Erythroblast (primary cell): ENCODE results near the gene BTBD16.

ENCODE experiments used
- DNase-seq, 2 experiments: peaks; one replicate each; lab custom pipeline; 2025; lab: John Stamatoyannopoulos, UW
- GATA1 ChIP-seq: IDR thresholded peaks from 2 replicates; pipeline ENCODE4 v1.6.1; 2011; ENCODE audit warnings: low read depth, mild to moderate bottlenecking, control low read depth, low read length, moderate library complexity
- POLR2A ChIP-seq: IDR thresholded peaks from 2 replicates; pipeline ENCODE4 v1.6.1; 2011; ENCODE audit warnings: mild to moderate bottlenecking, low read length

The BTBD16 gene

DNA sequence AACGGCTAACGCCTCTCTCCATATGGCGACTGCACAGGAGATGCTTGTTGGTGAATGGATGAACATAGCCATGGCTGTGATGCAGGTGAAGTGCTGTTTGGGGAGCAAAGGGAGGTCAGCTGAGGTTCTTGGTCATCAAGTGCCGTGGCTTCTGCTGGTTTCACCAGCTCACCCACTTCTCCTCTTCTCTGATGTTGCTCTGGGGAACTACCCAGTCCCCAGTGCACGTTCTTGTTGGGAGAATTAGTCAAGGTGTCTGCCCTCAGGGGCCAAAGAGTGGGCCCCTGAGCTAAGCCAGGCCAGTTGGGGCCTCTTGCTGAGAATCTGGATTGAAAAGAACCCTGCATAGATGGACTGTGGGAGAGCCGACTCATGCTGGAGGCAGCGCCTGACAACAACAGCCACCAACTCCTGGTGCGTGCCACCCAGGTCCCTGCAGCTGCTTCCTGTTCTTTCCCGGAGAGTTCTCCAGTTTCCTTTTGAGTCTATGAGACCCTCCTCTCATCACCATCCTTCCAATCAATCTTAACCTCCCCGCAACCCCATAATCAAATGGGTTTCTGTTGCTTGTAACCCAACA is 3.0 kb downstream of the BTBD16 start:
- no peak for DNase-seq
- TF ChIP-seq POLR2A: no peak
- no peak for TF ChIP-seq GATA1

DNA sequence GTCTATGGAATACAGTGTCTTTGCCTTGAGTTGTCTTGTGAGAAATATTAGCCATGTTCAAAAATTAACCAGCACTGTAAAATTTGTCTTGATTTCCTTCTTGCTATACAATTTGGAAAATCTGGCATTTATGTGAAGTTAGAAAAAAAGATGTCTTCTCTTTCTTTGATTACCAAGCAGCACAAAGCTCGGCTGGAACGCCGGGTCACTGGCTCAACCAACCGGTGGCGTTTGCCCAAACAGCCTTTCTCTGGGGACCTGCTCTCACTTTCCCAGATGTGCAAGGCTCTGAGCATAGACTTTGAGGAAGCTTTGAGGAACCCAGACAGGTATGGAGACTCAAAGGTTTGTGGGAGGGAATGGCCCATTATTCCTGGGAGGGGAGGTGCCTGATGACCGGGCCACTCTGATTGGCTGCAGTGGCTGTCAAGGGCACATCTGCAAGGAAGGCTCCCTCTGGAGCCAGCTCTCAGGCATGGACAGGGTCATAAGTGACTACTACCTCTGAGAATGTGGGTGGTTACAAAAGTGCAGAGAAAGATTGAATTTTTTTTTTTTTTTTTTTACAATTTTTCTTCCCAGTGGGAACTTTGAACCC is 5.6 kb downstream of the BTBD16 start:
- TF ChIP-seq GATA1 (no peak), POLR2A (no peak)
- no peak for DNase-seq

DNA sequence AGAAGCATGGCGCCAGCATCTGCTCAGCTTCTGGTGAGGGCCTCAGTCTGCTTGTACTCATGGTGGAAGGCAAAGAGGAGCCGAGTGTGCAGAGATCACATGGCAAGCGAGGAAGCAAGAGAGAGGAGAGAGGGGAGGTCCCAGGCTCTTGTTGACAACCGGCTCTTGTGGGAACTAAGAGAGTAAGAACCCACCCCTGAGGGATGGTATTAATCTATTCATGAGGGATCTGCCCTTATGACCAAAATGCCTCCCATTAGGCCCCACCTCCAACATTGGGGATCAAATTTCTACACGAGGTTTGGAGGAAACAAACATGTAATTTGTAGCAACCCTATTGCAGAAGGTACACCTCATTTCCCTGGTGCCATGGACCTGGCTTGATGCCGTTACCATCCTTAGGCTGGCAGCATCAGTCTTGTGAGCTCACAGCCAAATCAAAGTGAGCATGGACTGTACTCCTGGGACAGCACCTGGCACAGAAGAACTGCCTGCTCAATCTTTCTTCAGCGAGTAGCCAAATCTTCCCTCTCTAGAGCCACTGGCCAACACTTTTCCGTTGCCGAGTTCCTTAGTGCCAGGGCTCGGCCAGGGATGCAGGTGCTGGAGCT is 6.5 kb downstream of the BTBD16 start:
- no peak for TF ChIP-seq POLR2A
- TF ChIP-seq GATA1: no peak
- no peak for DNase-seq

DNA sequence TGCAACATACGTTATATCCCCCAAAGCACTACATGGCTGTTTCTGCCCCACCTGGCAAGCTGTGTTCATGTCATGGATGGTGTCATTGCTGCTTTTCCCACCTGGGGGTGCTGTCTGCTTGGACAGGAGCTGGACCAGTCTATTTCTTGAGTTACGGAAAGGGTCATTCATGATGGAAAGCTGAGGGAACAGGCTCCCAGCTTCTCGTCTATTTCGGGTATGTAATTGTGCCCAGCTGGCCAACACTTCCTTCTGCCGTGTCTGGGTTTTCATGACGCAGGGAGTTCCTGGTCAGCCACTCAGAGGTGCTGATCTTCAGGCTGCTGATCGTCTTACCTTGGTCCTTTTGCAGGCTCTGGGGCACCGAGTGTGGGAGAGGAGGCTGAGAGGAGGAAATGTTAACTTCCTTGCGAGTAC is 8.6 kb downstream of the BTBD16 start:
- peak; percentile 10 to 34 for DNase-seq
- TF ChIP-seq POLR2A (no peak), GATA1 (no peak)

DNA sequence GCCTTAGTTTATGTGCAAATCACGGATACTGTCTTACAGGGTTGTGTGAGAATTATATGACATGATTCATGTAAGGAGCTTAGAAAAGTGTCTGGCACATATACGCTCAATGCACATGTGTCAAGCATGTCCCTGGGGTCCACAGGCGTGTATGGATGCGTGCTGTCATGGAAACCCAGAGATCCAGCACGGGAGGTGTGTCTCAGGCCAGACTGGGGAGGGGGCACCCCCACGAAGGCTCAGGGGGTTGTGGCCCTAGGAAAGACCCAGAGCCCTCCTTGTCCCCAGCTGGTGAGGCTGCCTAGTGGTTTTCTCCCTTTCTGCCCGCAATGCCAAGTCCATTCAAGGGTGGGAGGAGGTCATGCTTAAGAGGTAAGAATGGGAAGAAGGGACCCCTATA is 9.1 kb downstream of the BTBD16 start:
- DNase-seq: no peak
- TF ChIP-seq GATA1: no peak

DNA sequence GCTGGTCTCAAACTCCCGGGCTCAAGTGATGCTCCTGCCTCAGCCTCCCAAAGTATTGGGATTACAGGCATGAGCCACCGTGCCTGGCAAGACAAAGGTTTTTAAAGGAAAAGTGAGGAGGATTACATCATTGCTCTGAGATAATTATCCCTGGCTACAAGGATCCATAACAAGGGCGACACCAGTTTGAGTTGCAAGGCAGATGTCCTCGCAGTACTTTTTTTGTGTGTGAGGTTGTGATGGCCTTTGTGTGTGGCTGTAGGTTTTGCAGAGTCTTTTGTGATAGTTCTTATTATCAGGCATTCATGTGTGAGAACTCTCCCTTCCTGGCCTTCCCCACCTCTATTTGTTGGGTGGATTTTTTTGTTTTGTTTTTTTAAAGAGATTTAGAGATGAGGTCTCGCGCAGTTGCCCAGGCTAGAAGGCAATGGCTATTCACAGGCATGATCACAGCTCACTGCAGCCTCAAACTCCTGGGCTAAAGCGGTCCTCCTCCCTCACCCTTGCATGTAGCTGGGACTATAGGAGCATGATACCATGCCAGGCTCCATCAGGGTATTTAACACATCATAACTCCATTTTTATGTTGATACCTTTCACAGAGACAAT is 10.0 kb downstream of the BTBD16 start:
- no peak for DNase-seq
- TF ChIP-seq GATA1 (no peak), POLR2A (no peak)

DNA sequence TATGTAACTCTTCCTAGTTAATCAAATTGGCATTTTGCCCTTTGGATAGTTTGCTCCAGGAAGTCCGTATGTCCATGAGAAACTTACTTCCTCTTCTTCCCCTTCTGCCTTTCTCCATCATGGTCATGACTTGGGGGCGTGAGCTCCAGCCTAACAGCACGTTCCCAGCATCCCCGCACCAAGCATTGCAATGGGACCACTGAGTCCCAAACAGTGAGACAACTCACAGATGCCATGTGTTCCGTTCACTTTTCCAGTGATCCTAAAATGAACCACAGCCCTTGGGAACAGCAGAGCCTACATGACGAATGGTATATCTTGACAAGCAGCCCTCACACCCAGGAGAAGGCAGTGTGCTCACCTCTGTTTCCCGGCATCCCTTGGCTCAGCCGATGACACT is 10.7 kb downstream of the BTBD16 start:
- DNase-seq: no peak
- TF ChIP-seq GATA1: no peak
- no peak for TF ChIP-seq POLR2A

DNA sequence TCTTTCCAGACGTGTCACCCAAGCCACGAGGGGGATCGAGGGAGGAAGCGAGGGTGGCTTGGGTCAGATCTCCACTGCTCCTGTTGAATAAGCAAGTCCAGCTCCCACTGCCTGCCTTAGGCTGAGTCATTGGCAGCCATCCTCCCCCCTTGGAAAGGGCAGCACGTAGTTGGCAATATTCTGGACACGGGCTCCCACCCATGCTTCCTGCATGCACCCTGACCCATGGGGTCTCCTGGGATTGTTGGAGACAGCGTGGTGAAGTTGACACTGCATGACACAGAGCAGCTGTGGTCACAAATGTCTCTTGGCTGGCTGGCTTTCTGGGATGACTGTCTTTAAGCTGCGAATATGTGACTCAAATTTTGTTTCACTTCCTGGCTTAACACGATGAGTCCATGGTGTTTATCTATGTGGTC is 11.2 kb downstream of the BTBD16 start:
- DNase-seq: no peak
- TF ChIP-seq POLR2A (no peak), GATA1 (no peak)

DNA sequence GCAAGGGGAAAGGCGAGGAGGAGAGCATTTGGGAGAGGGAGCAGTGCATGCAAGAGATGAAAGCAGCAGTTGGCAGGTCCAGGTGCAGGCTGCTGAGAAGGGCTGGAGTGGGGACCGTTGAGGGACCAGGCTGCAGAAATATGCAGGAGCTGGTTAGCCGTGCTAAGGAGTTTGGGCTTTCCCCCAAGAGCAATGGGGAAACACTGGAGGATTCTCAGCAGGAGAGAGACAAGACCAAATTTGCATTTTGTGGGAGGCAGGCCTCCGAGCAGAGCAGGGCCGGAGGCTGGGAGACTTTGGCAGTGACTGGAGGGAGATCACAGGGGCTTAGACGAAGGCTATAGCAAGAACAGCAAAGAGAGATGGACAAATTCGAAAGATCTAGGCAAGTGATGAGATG is 11.8 kb downstream of the BTBD16 start:
- TF ChIP-seq GATA1 (no peak), POLR2A (no peak)
- no peak for DNase-seq

DNA sequence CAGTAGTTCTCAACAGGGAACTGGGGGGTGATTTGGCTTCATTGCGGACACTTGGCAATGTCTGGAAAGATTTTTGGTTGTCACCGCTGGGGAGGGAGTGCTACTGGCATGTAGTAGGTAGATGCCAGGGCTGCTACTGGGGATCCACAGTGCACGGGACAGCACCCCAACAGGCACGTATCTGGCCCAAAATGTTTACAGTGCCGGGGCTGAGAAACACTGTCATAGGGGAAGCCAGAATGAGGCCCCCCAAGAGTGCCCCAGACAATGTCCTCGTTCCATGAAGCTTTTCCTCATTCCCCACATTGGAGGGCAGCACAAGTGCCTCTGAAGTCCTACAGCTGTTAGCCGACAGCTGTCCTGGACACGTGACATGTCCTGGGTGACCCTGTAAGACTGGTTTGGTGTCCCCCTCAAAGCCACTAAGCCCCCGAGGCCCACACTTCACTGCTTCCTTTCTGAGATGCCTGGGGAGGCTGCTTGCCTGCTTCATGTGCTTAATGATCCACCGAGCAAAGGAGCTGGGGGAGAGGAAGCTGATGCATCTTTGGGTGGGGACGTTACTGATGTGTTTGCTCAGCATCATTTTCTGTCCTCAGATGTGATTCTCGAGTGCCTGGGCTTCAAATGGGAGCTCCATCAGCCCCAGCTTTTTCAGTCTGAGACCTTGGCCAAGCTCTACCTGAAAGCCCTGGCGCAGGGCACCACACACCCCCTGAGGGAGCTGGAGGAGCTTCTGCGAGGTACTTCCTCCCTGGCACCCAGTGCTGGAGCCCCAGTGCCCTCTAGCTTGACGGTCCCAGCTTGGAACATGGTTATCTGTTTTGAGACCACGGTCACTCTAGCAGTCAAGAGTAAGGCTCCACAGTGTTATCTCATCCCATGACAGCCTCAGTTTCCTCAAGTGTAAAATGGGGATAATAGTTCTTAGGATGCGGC is 14.7 kb downstream of the BTBD16 start:
- TF ChIP-seq GATA1: no peak
- no peak for TF ChIP-seq POLR2A
- no peak for DNase-seq

DNA sequence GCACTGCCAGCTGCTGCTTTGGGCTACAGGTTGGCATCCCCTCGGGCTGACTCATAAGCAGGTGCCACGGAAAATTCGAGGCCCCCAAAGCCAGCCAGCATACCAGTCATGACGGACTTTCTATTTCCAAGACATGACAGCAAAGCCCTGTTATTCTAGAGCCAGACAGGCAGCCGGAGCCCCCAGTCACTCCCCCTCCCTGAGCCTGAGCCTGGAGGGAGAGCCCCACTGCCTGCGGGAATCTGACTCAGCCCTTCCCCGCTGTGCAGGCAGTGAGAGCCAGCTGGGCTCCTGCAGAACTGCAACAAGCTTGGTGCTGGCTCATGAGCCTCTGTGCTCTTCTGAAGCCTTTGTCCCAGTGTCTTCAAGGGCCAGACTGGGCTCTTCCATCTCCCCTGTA is 15.8 kb downstream of the BTBD16 start:
- no peak for DNase-seq
- no peak for TF ChIP-seq GATA1
- TF ChIP-seq POLR2A: no peak

DNA sequence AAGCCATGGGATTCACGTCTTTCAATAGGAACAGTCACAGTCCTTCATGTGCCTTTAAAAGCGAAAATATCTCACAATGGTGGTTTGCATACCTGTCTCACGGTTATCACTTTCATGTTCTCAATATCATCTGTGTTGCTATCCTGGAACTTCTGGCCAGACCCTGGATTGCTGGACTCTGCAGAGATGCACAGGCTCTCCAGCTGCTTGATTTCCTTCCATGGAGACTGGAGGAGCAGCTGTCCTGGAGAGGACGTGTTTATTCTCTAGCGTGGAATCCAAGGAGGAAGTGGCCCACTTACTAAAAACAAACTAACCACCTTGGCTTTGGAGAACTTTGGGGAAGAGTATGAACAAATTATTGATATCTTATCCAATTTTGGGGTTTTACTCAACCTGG is 16.5 kb downstream of the BTBD16 start:
- no peak for DNase-seq
- TF ChIP-seq POLR2A: no peak
- TF ChIP-seq GATA1: no peak

DNA sequence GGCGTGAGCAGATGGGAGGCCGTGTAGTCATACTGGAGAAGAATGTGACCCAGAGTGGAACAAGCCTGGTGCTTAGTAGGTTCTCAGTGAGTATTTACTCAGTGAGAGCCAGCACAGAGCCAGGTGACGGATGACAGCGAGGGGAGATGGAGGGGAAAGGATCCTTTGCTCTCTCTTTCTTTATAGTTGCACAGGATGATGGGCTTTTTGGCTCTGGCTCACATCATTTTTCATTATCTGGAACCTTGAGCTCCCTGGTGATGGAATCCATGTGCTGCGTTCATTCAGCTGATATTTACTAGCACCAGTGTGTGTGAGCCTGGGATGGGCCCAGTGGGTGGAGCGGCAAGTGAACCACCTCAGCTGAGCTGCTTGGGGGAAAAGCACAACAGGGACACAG is 17.2 kb downstream of the BTBD16 start:
- TF ChIP-seq POLR2A (no peak), GATA1 (no peak)
- DNase-seq: no peak

DNA sequence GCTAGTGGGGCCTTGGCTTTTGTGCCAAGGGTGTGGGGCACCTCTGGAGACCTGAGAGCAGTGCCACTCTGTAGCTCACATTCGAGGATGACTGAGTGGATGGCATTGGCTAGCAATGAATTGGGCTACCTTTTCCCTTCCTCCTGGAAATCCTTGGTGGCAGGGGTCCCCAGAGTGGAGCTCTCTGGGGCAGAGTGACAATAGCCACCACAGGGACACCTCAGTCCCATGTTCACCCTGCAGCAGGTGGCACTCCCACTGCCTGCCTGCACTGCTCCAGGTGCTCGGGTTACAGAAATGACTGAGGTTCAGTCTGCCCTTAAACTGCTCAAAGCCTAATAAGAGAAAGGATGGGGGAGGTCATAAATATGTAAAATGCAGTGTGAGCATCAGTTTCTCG is 17.8 kb downstream of the BTBD16 start:
- TF ChIP-seq POLR2A: no peak
- TF ChIP-seq GATA1: no peak

More for the DNA sequence above, 17.8 kb downstream of the BTBD16 start:
- DNase-seq: no peak
